ENCODE results near the gene RAB17. TPM values are rescaled to one million over a fixed set of nuclear protein-coding genes. Genes with fewer than 3 reads are reported as not detected.

The RAB17 gene
- total and polyA plus RNA-seq, 10 of the 15 experiments (the other 5 are each of a cell fraction or from before 2014, with no cell fraction given), result 0.07 to 1.4 (median 0.28) TPM; not detected in 3

- Histone ChIP-seq H3K27me3 (replicated peaks in 1 of 2; ENCODE audit: control insufficient read depth in 2 of 2, insufficient read depth in 2 of 2, low read length in 1 of 2) (no peaks in the 10 kb centered on the region), H3K4me1 (ENCODE audit: control insufficient read depth, insufficient read depth, low read length) (peaks cover 21% of the 10 kb centered on the region), H3K4me3 (no peak overlapping the region), H2AFZ (ENCODE audit: control insufficient read depth, low read depth, low read length) (no peak overlapping the region), H3K27ac (ENCODE audit: control insufficient read depth, insufficient read depth) (no peak overlapping the region), H3K4me2 (ENCODE audit: control insufficient read depth, insufficient read depth) (no peak overlapping the region), H4K20me1 (ENCODE audit: control insufficient read depth, insufficient read depth) (no peaks in the 10 kb centered on the region), H3K9ac (ENCODE audit: control insufficient read depth, insufficient read depth, low read length) (no peak overlapping the region), H3K79me2 (ENCODE audit: control insufficient read depth, insufficient read depth, low read length) (no peaks in the 10 kb centered on the region), H3K9me3 (replicated peaks; ENCODE audit: control insufficient read depth, insufficient read depth, low read length) (no peaks in the 10 kb centered on the region), H3K36me3 (ENCODE audit: control insufficient read depth in 2 of 2, insufficient read depth in 2 of 2, low read length in 1 of 2) (no peaks in the 10 kb centered on the region)
- intact Hi-C loops (cut with micrococcal nuclease; ENCODE audit: unreplicated experiment), result no loop called here
- TF ChIP-seq E2F4 (IDR thresholded peaks at IDR 0.05; ENCODE audit: low read depth, low read length), result no peak
- no peak for TF ChIP-seq ATF7 (IDR thresholded peaks at IDR 0.05; ENCODE audit: low read depth)
- WGBS (ENCODE audit: insufficient coverage, insufficient replicate concordance, low lambda C conversion rate, missing lambda C conversion rate), result 73% methylated on average over 17 of the region's 17 CpGs
- RAD21 ChIA-PET (ENCODE audit: unreplicated experiment), result interaction anchor here (0.6 kb wide), 1 partner anchor 47 kb away, joined by 3 read pairs; no protein-coding TSS in a partner anchor
- ATAC-seq (no peak), FAIRE-seq (no peak), DNase-seq (ENCODE audit: low read depth, low spot score) (no peak)
- POLR2A ChIA-PET, result no interaction called here
- BruUV-seq (replicated peaks), result no TSS peak
- in situ Hi-C loops (cut with MboI), result no loop called here
- CTCF ChIA-PET, result interaction anchor here (2.5 kb wide), 1 partner anchor 13 kb away, joined by 7 read pairs; no protein-coding TSS in a partner anchor
- SMC1A ChIA-PET (ENCODE audit: uncharacterized antibody, unreplicated experiment), result interaction anchor here (0.6 kb wide), 1 partner anchor 13 kb away, joined by 6 read pairs; no protein-coding TSS in a partner anchor
These were observed 64.9 kb downstream of the RAB17 start for GRCh38 chr2:237525559-237526157.

GRCh38 chr2:237524631-237525030, 65.9 kb downstream of the RAB17 start:
- WGBS (ENCODE audit: insufficient coverage, insufficient replicate concordance, low lambda C conversion rate, missing lambda C conversion rate), result 37% methylated on average over 6 of the region's 6 CpGs
- DNase-seq (ENCODE audit: low read depth, low spot score) (no peak), ATAC-seq (no peak), FAIRE-seq (no peak)
- RAD21 ChIA-PET (ENCODE audit: unreplicated experiment), result no interaction called here
- CTCF ChIA-PET, result interaction anchor here (2.5 kb wide), 1 partner anchor 12 kb away, joined by 7 read pairs; no protein-coding TSS in a partner anchor
- no peaks in the 10 kb centered on the region for H4K20me1 ChIP-seq (ENCODE audit: control insufficient read depth, insufficient read depth)
- SMC1A ChIA-PET (ENCODE audit: uncharacterized antibody, unreplicated experiment), result no interaction called here
- POLR2A ChIA-PET, result no interaction called here
- intact Hi-C loops (cut with micrococcal nuclease; ENCODE audit: unreplicated experiment) (no loop called here), in situ Hi-C loops (cut with MboI) (no loop called here)
- H3K79me2 ChIP-seq (ENCODE audit: control insufficient read depth, insufficient read depth, low read length), result no peaks in the 10 kb centered on the region
- H3K4me3 ChIP-seq, result no peak overlapping the region
- H2AFZ ChIP-seq (ENCODE audit: control insufficient read depth, low read depth, low read length), result no peak overlapping the region
- no peak overlapping the region for H3K27ac ChIP-seq (ENCODE audit: control insufficient read depth, insufficient read depth)
- H3K4me1 ChIP-seq (ENCODE audit: control insufficient read depth, insufficient read depth, low read length), result peaks cover 12% of the 10 kb centered on the region
- no TSS peak for BruUV-seq (replicated peaks)
- H3K9me3 ChIP-seq (replicated peaks; ENCODE audit: control insufficient read depth, insufficient read depth, low read length), result no peaks in the 10 kb centered on the region
- no peak overlapping the region for H3K9ac ChIP-seq (ENCODE audit: control insufficient read depth, insufficient read depth, low read length)
- H3K4me2 ChIP-seq (ENCODE audit: control insufficient read depth, insufficient read depth), result no peak overlapping the region
- no peaks in the 10 kb centered on the region for H3K27me3 ChIP-seq (replicated peaks in 1 of 2; ENCODE audit: control insufficient read depth in 2 of 2, insufficient read depth in 2 of 2, low read length in 1 of 2)
- no peak for TF ChIP-seq GATAD2B (conservative IDR thresholded peaks at IDR 0.05; ENCODE audit: low read depth)
- no peak for TF ChIP-seq NFIC (IDR thresholded peaks at IDR 0.05; ENCODE audit: low read depth, low read length)
- TF ChIP-seq SREBF1 (IDR thresholded peaks at IDR 0.05; ENCODE audit: low read length), result no peak
- no peak for TF ChIP-seq ZSCAN29 (IDR thresholded peaks at IDR 0.05)
- no peak for TF ChIP-seq RUNX3 (IDR thresholded peaks at IDR 0.05; ENCODE audit: low read length)
- TF ChIP-seq SKIL (IDR thresholded peaks at IDR 0.05; ENCODE audit: low read depth, poor library complexity, severe bottlenecking), result no peak
- no peaks in the 10 kb centered on the region for H3K36me3 ChIP-seq (ENCODE audit: control insufficient read depth in 2 of 2, insufficient read depth in 2 of 2, low read length in 1 of 2)

Measured in GM12878 (cell line).